ENCODE results near the gene ARVCF.

The ARVCF gene

GRCh38 chr22:19984851-19985811 lies 31.5 kb downstream of the ARVCF start:
- no peak for FAIRE-seq

- FAIRE-seq: no peak
Measured at GRCh38 chr22:19984201-19984753, 32.3 kb downstream of the ARVCF start.

- no peak for FAIRE-seq
Measured at GRCh38 chr22:19983741-19984140, 32.9 kb downstream of the ARVCF start.

GRCh38 chr22:19982991-19983578 lies 33.5 kb downstream of the ARVCF start:
- no peak for FAIRE-seq

GRCh38 chr22:19981961-19982920 lies 34.4 kb downstream of the ARVCF start:
- FAIRE-seq: no peak

GRCh38 chr22:19981171-19981960 lies 35.3 kb downstream of the ARVCF start:
- no peak for FAIRE-seq

- no peak for FAIRE-seq
Measured at GRCh38 chr22:19980766-19981165, 35.9 kb downstream of the ARVCF start.

- no peak for FAIRE-seq
Measured at GRCh38 chr22:19979712-19980493, 36.7 kb downstream of the ARVCF start.

- FAIRE-seq: no peak
Measured at GRCh38 chr22:19978748-19979147, 37.9 kb downstream of the ARVCF start.

GRCh38 chr22:19977296-19978243 lies 39.1 kb downstream of the ARVCF start:
- FAIRE-seq: no peak

GRCh38 chr22:19976671-19977070 lies 40.0 kb downstream of the ARVCF start:
- FAIRE-seq: no peak

- FAIRE-seq: no peak
Measured at GRCh38 chr22:19975707-19976035, 41.0 kb downstream of the ARVCF start.

- no peak for FAIRE-seq
Measured at GRCh38 chr22:19974935-19975706, 41.5 kb downstream of the ARVCF start.

GRCh38 chr22:19974268-19974861 lies 42.3 kb downstream of the ARVCF start:
- FAIRE-seq: no peak

GRCh38 chr22:19973551-19974267 lies 42.9 kb downstream of the ARVCF start:
- no peak for FAIRE-seq

- FAIRE-seq: no peak
Measured at GRCh38 chr22:19972652-19973550, 43.7 kb downstream of the ARVCF start.

GRCh38 chr22:19972251-19972650 lies 44.4 kb downstream of the ARVCF start:
- no peak for FAIRE-seq
